K562 (cell line): ENCODE measurements around the gene PTPN14. TPM values are rescaled to one million over a fixed set of nuclear protein-coding genes. Genes with fewer than 3 reads are reported as not detected.

Source experiments
- CCNT2 ChIP-seq: IDR thresholded peaks from 2 replicates; pipeline ENCODE4 v1.6.1; 2011; ENCODE audit warnings: borderline replicate concordance, low read depth, mild to moderate bottlenecking, moderate library complexity, mixed read lengths, low read length; ENCODE audit not compliant: insufficient read length; ENCODE audit errors: extremely low read depth
- CTCF ChIP-seq, 3 experiments: IDR thresholded peaks in 2 of 3; conservative IDR thresholded peaks in 1 of 3; 2 replicates each; pipeline ENCODE4 v1.5.1; 2011 to 2012; ENCODE audit warnings: low read length in 3 of 3, mild to moderate bottlenecking in 3 of 3, control low read depth in 2 of 3, improper control_type of control experiment in 1 of 3, inconsistent platforms in 1 of 3, low read depth in 1 of 3, mixed read lengths in 1 of 3, moderate library complexity in 1 of 3; ENCODE audit not compliant: insufficient read depth in 2 of 3
- DEAF1 ChIP-seq: fragments of 450-650 bp; formaldehyde crosslinking; IDR thresholded peaks from 2 replicates; pipeline ENCODE4 v1.4.0; 2020; ENCODE audit warnings: mild to moderate bottlenecking, moderate library complexity
- EHMT2 ChIP-seq: fragments of 450-650 bp; IDR thresholded peaks from 2 replicates; pipeline ENCODE4 v1.6.1; 2018; ENCODE audit warnings: antibody characterized with exemption
- ELF2 ChIP-seq: fragments of 250-450 bp; sonication (Bioruptor Pico); IDR thresholded peaks from 2 replicates; pipeline ENCODE4 v1.5.0; 2021; ENCODE audit warnings: mild to moderate bottlenecking
- GTF2A2 ChIP-seq: IDR thresholded peaks from 2 replicates; pipeline ENCODE4 v1.6.1; 2016; ENCODE audit warnings: mild to moderate bottlenecking, missing genetic modification characterization, missing compliant biosample characterization
- HMBOX1 ChIP-seq: sonication (generic); IDR thresholded peaks from 2 replicates; pipeline ENCODE4 v1.6.1; 2016
- LEF1 ChIP-seq: fragments of 450-650 bp; IDR thresholded peaks from 2 replicates; pipeline ENCODE4 v1.6.1; 2016; ENCODE audit warnings: mild to moderate bottlenecking
- MXD1 ChIP-seq: fragments of 250-450 bp; sonication (Bioruptor Pico); IDR thresholded peaks from 2 replicates; pipeline ENCODE4 v1.8.0; 2021; ENCODE audit warnings: borderline replicate concordance, mild to moderate bottlenecking, moderate library complexity; ENCODE audit not compliant: poor library complexity, severe bottlenecking
- MYC ChIP-seq, 2 experiments: fragments of 250-450 bp in 1 of 2; sonication (Bioruptor Pico) in 1 of 2; IDR thresholded peaks; 2 replicates each; pipeline versions ENCODE4 v1.5.1 to v1.6.1; 2012 to 2021; ENCODE audit warnings: low read depth in 2 of 2, borderline replicate concordance in 1 of 2, improper control_type of control experiment in 1 of 2, low read length in 1 of 2, mild to moderate bottlenecking in 1 of 2, moderate library complexity in 1 of 2
- NRF1 ChIP-seq, 2 experiments: fragments of 450-650 bp; IDR thresholded peaks in 1 of 2; conservative IDR thresholded peaks in 1 of 2; 2 replicates each; pipeline ENCODE4 v1.6.1; 2014; ENCODE audit warnings: mild to moderate bottlenecking in 2 of 2
- ZNF134 ChIP-seq: fragments of 250-450 bp; sonication (Bioruptor Pico); conservative IDR thresholded peaks from 2 replicates; pipeline ENCODE4 v1.4.0; 2020
- ZNF217 ChIP-seq: sonication (generic); formaldehyde crosslinking; IDR thresholded peaks from 2 replicates; pipeline ENCODE4 v1.8.0; 2022; ENCODE audit warnings: mild to moderate bottlenecking, missing genetic modification reagents
- ZNF445 ChIP-seq: fragments of 250-450 bp; sonication (Bioruptor Pico); IDR thresholded peaks from 2 replicates; pipeline ENCODE4 v1.4.0; 2020; ENCODE audit warnings: low read depth, mild to moderate bottlenecking, moderate library complexity
- ZNF75A ChIP-seq: fragments of 450-650 bp; formaldehyde crosslinking; IDR thresholded peaks from 2 replicates; pipeline ENCODE4 v1.4.0; 2020; ENCODE audit warnings: mild to moderate bottlenecking
- polyA plus RNA-seq, 8 experiments: library from polyadenylated mRNA; depleted of rRNA in 4 of 8; stranded (reverse) in 5 of 8; unstranded in 3 of 8; fragments of >200 nt; fragmentation: Nextera tagmentation in 2 of 8; fragmentation: Illumina TruSeq in 1 of 8; extraction: Ambion mirVana in 2 of 8; extraction: Trizol in 1 of 8; gene quantifications; 2 replicates each; pipeline versions ENCODE4 v1.2.1 to v1.2.3, GENCODE V29; 2011 to 2014; ENCODE audit warnings: inconsistent platforms in 1 of 8, missing spikeins in 1 of 8
- total RNA-seq, 7 experiments: library from RNA; depleted of rRNA in 6 of 7; stranded (reverse); fragments of >200 nt in 6 of 7; fragmentation: Illumina TruSeq in 2 of 7; extraction: Trizol in 2 of 7; gene quantifications; 2 replicates each; pipeline versions ENCODE4 v1.2.1 to v1.2.3, GENCODE V29; 2011 to 2021; ENCODE audit warnings: low replicate concordance in 1 of 7

PTPN14 gene
- total and polyA plus RNA-seq, 9 of the 15 experiments (the other 6 are each of a cell fraction or from before 2014, with no cell fraction given): 0.01 to 0.29 (median 0.04) TPM; not detected in 6

- TF ChIP-seq EHMT2 (no peak), GTF2A2 (no peak), NRF1 (conservative IDR thresholded peaks at IDR 0.05 in 1 of 2, IDR thresholded peaks at IDR 0.05 in 1 of 2) (no peak), CCNT2 (no peak), HMBOX1 (no peak), ZNF445 (CRISPR knock-in tag) (no peak), ELF2 (CRISPR knock-in tag) (no peak), MYC (IDR thresholded peaks at IDR 0.05; ENCODE audit: low read depth, low read length) (no peak), MYC (CRISPR knock-in tag; IDR thresholded peaks at IDR 0.05; ENCODE audit: borderline replicate concordance, low read depth) (no peak), ZNF134 (CRISPR knock-in tag) (no peak), LEF1 (no peak), MXD1 (CRISPR knock-in tag) (no peak), ZNF75A (0 out of 2 replicates have a peak, but pooled peaks have one; percentile 16), ZNF217 (CRISPR knock-in tag) (no peak), CTCF (IDR thresholded peaks at IDR 0.05 in 2 of 3, conservative IDR thresholded peaks at IDR 0.05 in 1 of 3; ENCODE audit: insufficient read depth in 2 of 3, low read depth in 1 of 3, low read length in 3 of 3) (peak; percentile 24 to 72 (median 41); a peak in 4 of 6 replicates), DEAF1 (0 out of 2 replicates have a peak, but pooled peaks have one; percentile 33)
Observed at GRCh38 chr1:214584805-214585766, 33.7 kb upstream of the PTPN14 start (continued).
